Transverse colon (tissue), 4 donors: ENCODE results near the gene ZNF334. TPM values are rescaled to one million over a fixed set of nuclear protein-coding genes. Genes with fewer than 3 reads are reported as not detected.

ENCODE experiments used
- DNase-seq: peaks from one replicate; pipeline ENCODE4 v3.0.0-alpha.2; 2019
- H3K27ac ChIP-seq, 4 donors: fragments of 200-600 bp; sonication (generic); 2 replicates each; pipeline ENCODE4 v1.5.1; 2016 to 2018; ENCODE audit warnings: inconsistent platforms in 4 of 4
- H3K27me3 ChIP-seq: fragments of 200-600 bp; sonication (generic); 2 replicates; pipeline ENCODE4 v1.5.1; 2017; ENCODE audit warnings: inconsistent platforms
- H3K36me3 ChIP-seq, 4 donors: fragments of 200-600 bp; sonication (generic); 2 replicates each; pipeline ENCODE4 v1.5.1; 2017 to 2019; ENCODE audit warnings: inconsistent platforms in 4 of 4
- H3K4me1 ChIP-seq, 4 donors: fragments of 200-600 bp; sonication (generic); 2 replicates each; pipeline ENCODE4 v1.5.1; 2017 to 2020; ENCODE audit warnings: inconsistent platforms in 4 of 4
- H3K4me3 ChIP-seq, 4 donors: fragments of 200-600 bp; sonication (generic); 1 replicate in 1 of 4; 2 replicates in 3 of 4; pipeline versions ENCODE4 v1.5.1 to v1.6.1; 2017 to 2019; ENCODE audit warnings: inconsistent platforms in 4 of 4
- H3K9me3 ChIP-seq, 2 donors: fragments of 200-600 bp; sonication (generic); 2 replicates each; pipeline ENCODE4 v1.5.1; 2017 to 2019; ENCODE audit warnings: inconsistent platforms in 2 of 2
- EP300 ChIP-seq: sonication (generic); formaldehyde crosslinking; IDR thresholded peaks from one replicate; pipeline ENCODE4 v1.6.1; 2017; ENCODE audit warnings: antibody characterized with exemption, low read depth
- POLR2A ChIP-seq: fragments of 450-650 bp; IDR thresholded peaks from one replicate; pipeline ENCODE4 v1.6.1; 2016; ENCODE audit warnings: antibody characterized with exemption, mild to moderate bottlenecking, moderate library complexity
- POLR2AphosphoS5 ChIP-seq, 3 donors: sonication (generic); formaldehyde crosslinking; IDR thresholded peaks; one replicate each; pipeline ENCODE4 v1.6.1; 2016; ENCODE audit warnings: antibody characterized with exemption in 3 of 3
- WGBS, 2 donors: methylation state at CpG; one replicate each; pipeline ENCODE4 v1.1.5; 2018; ENCODE audit warnings: low coverage in 1 of 2; 5-methylcytosine and 5-hydroxymethylcytosine counted together
- in situ Hi-C, 4 donors: fragments of 200-750 bp; cut with MboI; loops; one replicate each; pipeline versions ENCODE4 v1.15.0 to v1.15.1; 2017; ENCODE audit warnings: low sequenced_read_pairs in 3 of 4, low pct_ligation_motif_present in 1 of 4, low pct_unique_long_range_greater_than_20kb in 1 of 4
- intact Hi-C: fragments of 100-400 bp; cut with DNase I; formaldehyde crosslinking; loops from one replicate; pipeline ENCODE4 v1.15.1; 2023; ENCODE audit warnings: low total_unique reads
- total RNA-seq, 4 donors: library from RNA; depleted of rRNA; stranded (reverse); fragments of >200 nt; gene quantifications; one replicate each; pipeline ENCODE4 v1.1.0, GENCODE V29; 2016
- TF ChIP-seq, protein P1 (sequence below), 5 experiments: fragments of 200-600 bp in 3 of 5; fragments of 450-650 bp in 2 of 5; sonication (generic) in 3 of 5; IDR thresholded peaks; 1 replicate in 2 of 5; 2 replicates in 3 of 5; pipeline ENCODE4 v1.5.1; 2016 to 2017; ENCODE audit warnings: antibody characterized with exemption in 5 of 5, inconsistent platforms in 3 of 5, mild to moderate bottlenecking in 2 of 5, moderate library complexity in 1 of 5

The ZNF334 gene
- total RNA-seq, 4 donors from 2014 or later: 1.9 to 7.1 (median 4.7) TPM

DNA sequence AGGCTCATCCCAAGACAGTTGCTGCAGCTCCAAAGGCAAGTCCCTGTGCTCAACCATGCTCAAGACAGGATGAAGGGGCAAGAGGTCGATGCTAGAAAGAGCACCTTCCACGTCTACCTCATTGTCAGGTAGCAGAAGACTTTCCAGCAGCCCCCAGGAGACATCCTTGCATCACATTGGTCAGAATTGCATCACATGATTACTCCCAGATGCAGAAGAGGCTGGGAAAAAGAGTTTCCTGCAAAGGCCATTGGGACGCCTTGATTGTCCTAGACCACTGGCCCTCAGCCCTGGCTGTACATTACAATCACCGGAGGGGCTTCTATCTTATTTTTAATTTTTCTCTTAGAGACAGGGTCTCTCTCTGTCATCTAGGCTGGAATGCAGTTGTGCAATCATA, 17.3 kb upstream of the ZNF334 start:
- Histone ChIP-seq H3K4me1 (no peaks in the 10 kb centered on the region), H3K36me3 (no peaks in the 10 kb centered on the region), H3K9me3 (no peaks in the 10 kb centered on the region), H3K4me3 (no peak overlapping the region), H3K27me3 (peaks cover 18% of the 10 kb centered on the region), H3K27ac (no peak overlapping the region)
- in situ Hi-C loops (no loop called here), intact Hi-C loops (no loop called here)
- WGBS, 2 donors: 62% methylated on average over 4 of the region's 4 CpGs; no CpG with 5 or more reads in 1 of the 2 donors
- DNase-seq: no peak
- no peak for TF ChIP-seq POLR2AphosphoS5 (IDR thresholded peaks at IDR 0.05)
- TF ChIP-seq EP300: no peak
- TF ChIP-seq, protein P1, sequence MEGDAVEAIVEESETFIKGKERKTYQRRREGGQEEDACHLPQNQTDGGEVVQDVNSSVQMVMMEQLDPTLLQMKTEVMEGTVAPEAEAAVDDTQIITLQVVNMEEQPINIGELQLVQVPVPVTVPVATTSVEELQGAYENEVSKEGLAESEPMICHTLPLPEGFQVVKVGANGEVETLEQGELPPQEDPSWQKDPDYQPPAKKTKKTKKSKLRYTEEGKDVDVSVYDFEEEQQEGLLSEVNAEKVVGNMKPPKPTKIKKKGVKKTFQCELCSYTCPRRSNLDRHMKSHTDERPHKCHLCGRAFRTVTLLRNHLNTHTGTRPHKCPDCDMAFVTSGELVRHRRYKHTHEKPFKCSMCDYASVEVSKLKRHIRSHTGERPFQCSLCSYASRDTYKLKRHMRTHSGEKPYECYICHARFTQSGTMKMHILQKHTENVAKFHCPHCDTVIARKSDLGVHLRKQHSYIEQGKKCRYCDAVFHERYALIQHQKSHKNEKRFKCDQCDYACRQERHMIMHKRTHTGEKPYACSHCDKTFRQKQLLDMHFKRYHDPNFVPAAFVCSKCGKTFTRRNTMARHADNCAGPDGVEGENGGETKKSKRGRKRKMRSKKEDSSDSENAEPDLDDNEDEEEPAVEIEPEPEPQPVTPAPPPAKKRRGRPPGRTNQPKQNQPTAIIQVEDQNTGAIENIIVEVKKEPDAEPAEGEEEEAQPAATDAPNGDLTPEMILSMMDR (IDR thresholded peaks at IDR 0.05): no peak
- TF ChIP-seq POLR2A: no peak

DNA sequence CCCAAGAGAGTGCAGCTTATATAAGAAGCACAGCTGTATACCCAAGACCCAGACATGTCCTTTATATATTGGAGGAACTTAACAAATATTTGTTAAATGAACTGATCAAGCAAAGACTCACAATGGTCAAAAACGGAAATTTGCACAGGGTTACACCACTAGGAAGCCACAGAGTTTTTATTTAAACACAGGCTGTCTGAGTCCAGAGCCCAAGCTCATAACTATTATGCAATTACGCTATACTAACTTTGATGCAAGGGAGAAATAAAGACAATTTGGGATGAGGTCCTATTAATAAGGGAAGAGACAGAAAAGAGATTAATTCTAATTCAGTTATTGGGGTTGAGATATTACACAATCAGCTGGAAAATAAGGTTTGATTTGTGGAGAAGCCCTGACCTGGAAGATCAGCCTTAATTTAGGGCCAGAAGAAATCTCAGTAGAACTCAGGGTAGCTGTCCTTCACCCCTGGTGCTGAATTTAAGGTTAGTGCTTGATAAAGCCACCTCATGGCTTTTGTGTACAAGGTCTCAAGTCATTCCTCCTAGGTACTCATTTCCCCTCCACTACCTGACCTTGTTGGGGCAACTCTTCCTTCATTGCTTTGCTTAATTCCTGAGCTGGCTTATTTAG, 10.5 kb upstream of the ZNF334 start:
- 49 to 50% methylated on average over 2 of the region's 2 CpGs for WGBS, 2 donors
- H3K9me3 ChIP-seq: no peaks in the 10 kb centered on the region
- in situ Hi-C loops: loop anchor here in 3 of 4 donors (10.0 to 25.0 kb wide), 3 partner anchors 151 to 163 kb away; partner anchors contain the start of gene TP53RK (in 2 of the 3)

DNA sequence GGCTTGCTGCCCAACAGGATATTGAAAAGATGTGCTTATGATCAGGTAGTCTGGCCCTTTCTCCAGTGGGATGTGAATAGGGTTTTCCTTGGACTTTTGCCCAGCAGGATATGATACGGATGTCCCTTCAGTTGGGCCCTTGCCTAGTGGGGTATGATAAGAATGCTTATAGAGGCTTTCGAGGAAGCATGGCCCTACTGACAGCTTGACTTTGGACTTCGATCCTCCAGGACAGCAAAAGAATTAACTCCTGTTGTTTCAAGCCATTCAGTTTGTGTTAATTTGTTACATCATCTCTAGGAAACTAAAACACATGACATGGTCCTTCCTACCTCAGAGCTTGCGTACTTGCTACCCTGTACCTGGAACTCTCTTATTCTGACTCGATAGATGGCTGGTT, 9.7 kb upstream of the ZNF334 start:
- Histone ChIP-seq H3K27me3 (peaks cover 20% of the 10 kb centered on the region), H3K36me3 (no peaks in the 10 kb centered on the region), H3K4me3 (no peak overlapping the region), H3K4me1 (no peaks in the 10 kb centered on the region), H3K9me3 (no peaks in the 10 kb centered on the region), H3K27ac (no peak overlapping the region)
- 48 to 49% methylated on average over 5 of the region's 5 CpGs for WGBS, 2 donors
- in situ Hi-C loops: loop anchor here in 3 of 4 donors (10.0 to 25.0 kb wide), 3 partner anchors 152 to 164 kb away; partner anchors contain the start of gene TP53RK (in 2 of the 3)
- intact Hi-C loops: no loop called here
- no peak for DNase-seq
- no peak for TF ChIP-seq POLR2AphosphoS5 (IDR thresholded peaks at IDR 0.05)
- no peak for TF ChIP-seq POLR2A
- TF ChIP-seq EP300: no peak
- TF ChIP-seq, protein P1 (IDR thresholded peaks at IDR 0.05): no peak

More for the DNA sequence above, 10.5 kb upstream of the ZNF334 start:
- no peak overlapping the region for H3K27ac ChIP-seq
- no peaks in the 10 kb centered on the region for H3K36me3 ChIP-seq
- intact Hi-C loops: no loop called here
- no peak overlapping the region for H3K4me3 ChIP-seq
- no peaks in the 10 kb centered on the region for H3K4me1 ChIP-seq
- TF ChIP-seq EP300 (no peak), POLR2A (no peak)
- DNase-seq: no peak
- peaks cover 20% of the 10 kb centered on the region for H3K27me3 ChIP-seq

DNA sequence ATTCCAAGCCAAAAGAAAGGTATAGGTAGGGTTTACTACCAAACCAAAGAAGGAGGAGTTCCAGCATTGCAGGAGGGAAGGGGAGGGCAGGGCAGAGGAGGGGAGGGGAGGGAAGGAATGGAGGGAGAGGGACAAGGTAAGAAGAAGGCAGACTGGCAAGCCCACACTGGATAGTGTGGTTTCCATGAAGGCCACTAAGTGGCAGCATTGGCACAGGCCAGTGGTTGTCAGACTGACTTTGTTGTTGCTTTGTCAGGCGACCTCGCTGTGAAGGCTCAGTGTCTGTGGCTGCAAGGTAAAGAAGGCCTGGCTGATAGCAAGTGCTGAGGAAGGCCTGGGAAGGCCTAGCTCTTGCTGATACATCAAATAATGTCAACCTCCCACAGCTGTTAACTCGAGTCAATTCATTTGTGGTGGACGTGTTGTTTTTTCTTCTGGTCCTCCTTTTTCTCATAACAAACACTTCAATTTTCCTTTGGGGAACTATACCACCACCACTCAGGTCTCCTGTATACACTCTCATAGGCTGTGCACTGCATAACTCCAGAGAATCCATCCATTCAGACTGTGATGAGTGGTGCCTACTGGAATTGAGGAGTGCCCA, 7.7 kb upstream of the ZNF334 start:
- Histone ChIP-seq H3K4me1 (no peaks in the 10 kb centered on the region), H3K27me3 (peaks cover 28% of the 10 kb centered on the region), H3K9me3 (no peaks in the 10 kb centered on the region), H3K27ac (no peak overlapping the region), H3K4me3 (no peak overlapping the region), H3K36me3 (no peaks in the 10 kb centered on the region)
- peak; percentile 44 for DNase-seq
- 10 to 22% methylated on average over 2 to 4 of the region's 4 CpGs for WGBS, 2 donors
- TF ChIP-seq, protein P1 (IDR thresholded peaks at IDR 0.05): peak; percentile 45 to 63 (median 58)
- TF ChIP-seq POLR2A: no peak
- in situ Hi-C loops: loop anchor here in 3 of 4 donors (10.0 to 25.0 kb wide), 3 partner anchors 154 to 166 kb away; partner anchors contain the start of gene TP53RK (in 2 of the 3)
- intact Hi-C loops: no loop called here
